C4-2B (cell line): ENCODE measurements around the gene RCOR1.

Experiments used
- ZFX ChIP-seq: fragments of 450-650 bp; IDR thresholded peaks from 2 replicates; pipeline ENCODE4 v1.6.1; 2017
- TF ChIP-seq, protein P1 (sequence below): fragments of 450-650 bp; conservative IDR thresholded peaks from 2 replicates; pipeline ENCODE4 v1.5.1; 2017; ENCODE audit warnings: mild to moderate bottlenecking

DNA sequence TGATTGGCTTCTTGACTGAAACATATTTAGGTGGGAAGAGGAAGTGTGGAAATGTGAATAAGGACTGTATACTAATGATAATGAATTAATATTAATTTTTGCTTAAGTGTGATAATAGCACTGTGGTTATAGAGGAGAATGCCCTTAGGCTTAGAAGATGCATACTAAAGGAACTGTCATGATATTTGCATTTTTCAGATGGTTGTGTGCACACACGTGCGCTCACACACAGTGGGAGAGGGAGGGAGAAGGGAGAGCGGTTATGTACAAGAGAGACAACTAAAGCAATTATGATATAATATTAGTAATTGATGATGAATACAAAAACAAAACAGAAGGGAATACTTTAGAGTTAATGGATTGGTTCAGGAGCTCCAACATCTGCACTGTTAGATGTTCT lies 54.2 kb downstream of the RCOR1 start:
- TF ChIP-seq, protein P1, sequence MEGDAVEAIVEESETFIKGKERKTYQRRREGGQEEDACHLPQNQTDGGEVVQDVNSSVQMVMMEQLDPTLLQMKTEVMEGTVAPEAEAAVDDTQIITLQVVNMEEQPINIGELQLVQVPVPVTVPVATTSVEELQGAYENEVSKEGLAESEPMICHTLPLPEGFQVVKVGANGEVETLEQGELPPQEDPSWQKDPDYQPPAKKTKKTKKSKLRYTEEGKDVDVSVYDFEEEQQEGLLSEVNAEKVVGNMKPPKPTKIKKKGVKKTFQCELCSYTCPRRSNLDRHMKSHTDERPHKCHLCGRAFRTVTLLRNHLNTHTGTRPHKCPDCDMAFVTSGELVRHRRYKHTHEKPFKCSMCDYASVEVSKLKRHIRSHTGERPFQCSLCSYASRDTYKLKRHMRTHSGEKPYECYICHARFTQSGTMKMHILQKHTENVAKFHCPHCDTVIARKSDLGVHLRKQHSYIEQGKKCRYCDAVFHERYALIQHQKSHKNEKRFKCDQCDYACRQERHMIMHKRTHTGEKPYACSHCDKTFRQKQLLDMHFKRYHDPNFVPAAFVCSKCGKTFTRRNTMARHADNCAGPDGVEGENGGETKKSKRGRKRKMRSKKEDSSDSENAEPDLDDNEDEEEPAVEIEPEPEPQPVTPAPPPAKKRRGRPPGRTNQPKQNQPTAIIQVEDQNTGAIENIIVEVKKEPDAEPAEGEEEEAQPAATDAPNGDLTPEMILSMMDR, result no peak
- no peak for TF ChIP-seq ZFX
